ENCODE results near the gene FOCAD. TPM values are rescaled to one million over a fixed set of nuclear protein-coding genes. Genes with fewer than 3 reads are reported as not detected.

Gene FOCAD
- total and polyA plus RNA-seq, 2 of the 8 experiments (the other 6 are each of a cell fraction or from before 2014, with no cell fraction given): 22.0 to 38.4 TPM

DNA sequence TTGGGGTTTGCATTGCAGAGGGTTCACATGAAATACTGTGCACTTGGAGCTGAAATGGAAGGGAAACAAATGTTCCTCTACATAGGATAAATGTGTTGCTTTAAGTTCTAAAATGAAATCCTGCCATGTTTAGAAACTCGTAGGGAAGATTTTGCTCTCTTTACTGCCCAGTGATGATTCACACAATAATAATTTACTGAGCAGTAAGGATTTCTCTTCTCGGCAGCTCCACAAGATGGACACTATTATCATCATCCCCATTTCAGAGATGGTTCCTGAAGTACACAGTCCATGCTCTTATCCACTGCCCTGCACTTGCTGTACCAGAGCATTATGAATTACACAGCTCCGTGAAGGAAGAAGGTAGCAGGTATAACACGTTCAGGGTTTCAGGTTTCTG, 343.2 kb downstream of the FOCAD start (continued):
- TF ChIP-seq, protein P1, sequence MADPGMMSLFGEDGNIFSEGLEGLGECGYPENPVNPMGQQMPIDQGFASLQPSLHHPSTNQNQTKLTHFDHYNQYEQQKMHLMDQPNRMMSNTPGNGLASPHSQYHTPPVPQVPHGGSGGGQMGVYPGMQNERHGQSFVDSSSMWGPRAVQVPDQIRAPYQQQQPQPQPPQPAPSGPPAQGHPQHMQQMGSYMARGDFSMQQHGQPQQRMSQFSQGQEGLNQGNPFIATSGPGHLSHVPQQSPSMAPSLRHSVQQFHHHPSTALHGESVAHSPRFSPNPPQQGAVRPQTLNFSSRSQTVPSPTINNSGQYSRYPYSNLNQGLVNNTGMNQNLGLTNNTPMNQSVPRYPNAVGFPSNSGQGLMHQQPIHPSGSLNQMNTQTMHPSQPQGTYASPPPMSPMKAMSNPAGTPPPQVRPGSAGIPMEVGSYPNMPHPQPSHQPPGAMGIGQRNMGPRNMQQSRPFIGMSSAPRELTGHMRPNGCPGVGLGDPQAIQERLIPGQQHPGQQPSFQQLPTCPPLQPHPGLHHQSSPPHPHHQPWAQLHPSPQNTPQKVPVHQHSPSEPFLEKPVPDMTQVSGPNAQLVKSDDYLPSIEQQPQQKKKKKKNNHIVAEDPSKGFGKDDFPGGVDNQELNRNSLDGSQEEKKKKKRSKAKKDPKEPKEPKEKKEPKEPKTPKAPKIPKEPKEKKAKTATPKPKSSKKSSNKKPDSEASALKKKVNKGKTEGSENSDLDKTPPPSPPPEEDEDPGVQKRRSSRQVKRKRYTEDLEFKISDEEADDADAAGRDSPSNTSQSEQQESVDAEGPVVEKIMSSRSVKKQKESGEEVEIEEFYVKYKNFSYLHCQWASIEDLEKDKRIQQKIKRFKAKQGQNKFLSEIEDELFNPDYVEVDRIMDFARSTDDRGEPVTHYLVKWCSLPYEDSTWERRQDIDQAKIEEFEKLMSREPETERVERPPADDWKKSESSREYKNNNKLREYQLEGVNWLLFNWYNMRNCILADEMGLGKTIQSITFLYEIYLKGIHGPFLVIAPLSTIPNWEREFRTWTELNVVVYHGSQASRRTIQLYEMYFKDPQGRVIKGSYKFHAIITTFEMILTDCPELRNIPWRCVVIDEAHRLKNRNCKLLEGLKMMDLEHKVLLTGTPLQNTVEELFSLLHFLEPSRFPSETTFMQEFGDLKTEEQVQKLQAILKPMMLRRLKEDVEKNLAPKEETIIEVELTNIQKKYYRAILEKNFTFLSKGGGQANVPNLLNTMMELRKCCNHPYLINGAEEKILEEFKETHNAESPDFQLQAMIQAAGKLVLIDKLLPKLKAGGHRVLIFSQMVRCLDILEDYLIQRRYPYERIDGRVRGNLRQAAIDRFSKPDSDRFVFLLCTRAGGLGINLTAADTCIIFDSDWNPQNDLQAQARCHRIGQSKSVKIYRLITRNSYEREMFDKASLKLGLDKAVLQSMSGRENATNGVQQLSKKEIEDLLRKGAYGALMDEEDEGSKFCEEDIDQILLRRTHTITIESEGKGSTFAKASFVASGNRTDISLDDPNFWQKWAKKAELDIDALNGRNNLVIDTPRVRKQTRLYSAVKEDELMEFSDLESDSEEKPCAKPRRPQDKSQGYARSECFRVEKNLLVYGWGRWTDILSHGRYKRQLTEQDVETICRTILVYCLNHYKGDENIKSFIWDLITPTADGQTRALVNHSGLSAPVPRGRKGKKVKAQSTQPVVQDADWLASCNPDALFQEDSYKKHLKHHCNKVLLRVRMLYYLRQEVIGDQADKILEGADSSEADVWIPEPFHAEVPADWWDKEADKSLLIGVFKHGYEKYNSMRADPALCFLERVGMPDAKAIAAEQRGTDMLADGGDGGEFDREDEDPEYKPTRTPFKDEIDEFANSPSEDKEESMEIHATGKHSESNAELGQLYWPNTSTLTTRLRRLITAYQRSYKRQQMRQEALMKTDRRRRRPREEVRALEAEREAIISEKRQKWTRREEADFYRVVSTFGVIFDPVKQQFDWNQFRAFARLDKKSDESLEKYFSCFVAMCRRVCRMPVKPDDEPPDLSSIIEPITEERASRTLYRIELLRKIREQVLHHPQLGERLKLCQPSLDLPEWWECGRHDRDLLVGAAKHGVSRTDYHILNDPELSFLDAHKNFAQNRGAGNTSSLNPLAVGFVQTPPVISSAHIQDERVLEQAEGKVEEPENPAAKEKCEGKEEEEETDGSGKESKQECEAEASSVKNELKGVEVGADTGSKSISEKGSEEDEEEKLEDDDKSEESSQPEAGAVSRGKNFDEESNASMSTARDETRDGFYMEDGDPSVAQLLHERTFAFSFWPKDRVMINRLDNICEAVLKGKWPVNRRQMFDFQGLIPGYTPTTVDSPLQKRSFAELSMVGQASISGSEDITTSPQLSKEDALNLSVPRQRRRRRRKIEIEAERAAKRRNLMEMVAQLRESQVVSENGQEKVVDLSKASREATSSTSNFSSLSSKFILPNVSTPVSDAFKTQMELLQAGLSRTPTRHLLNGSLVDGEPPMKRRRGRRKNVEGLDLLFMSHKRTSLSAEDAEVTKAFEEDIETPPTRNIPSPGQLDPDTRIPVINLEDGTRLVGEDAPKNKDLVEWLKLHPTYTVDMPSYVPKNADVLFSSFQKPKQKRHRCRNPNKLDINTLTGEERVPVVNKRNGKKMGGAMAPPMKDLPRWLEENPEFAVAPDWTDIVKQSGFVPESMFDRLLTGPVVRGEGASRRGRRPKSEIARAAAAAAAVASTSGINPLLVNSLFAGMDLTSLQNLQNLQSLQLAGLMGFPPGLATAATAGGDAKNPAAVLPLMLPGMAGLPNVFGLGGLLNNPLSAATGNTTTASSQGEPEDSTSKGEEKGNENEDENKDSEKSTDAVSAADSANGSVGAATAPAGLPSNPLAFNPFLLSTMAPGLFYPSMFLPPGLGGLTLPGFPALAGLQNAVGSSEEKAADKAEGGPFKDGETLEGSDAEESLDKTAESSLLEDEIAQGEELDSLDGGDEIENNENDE (IDR thresholded peaks at IDR 0.05; ENCODE audit: insufficient replicate concordance, low read length): no peak
- TF ChIP-seq FOSL1 (IDR thresholded peaks at IDR 0.05; ENCODE audit: insufficient read depth, low read depth, low read length) (no peak), RNF2 (IDR thresholded peaks at IDR 0.05; ENCODE audit: borderline replicate concordance, low read depth, low read length, missing control alignments, poor library complexity, severe bottlenecking) (no peak), TAF7 (optimal IDR thresholded peaks at IDR 0.05; ENCODE audit: borderline replicate concordance, low read depth, low read length) (no peak), CREB1 (IDR thresholded peaks at IDR 0.05) (no peak), KDM5A (IDR thresholded peaks at IDR 0.05; ENCODE audit: low read length) (no peak), SP1 (IDR thresholded peaks at IDR 0.05; ENCODE audit: low read depth, low read length) (no peak), EP300 (IDR thresholded peaks at IDR 0.05; ENCODE audit: borderline replicate concordance in 1 of 2, low read depth in 2 of 2, low read length in 2 of 2) (no peak)
- TF ChIP-seq, protein P2, sequence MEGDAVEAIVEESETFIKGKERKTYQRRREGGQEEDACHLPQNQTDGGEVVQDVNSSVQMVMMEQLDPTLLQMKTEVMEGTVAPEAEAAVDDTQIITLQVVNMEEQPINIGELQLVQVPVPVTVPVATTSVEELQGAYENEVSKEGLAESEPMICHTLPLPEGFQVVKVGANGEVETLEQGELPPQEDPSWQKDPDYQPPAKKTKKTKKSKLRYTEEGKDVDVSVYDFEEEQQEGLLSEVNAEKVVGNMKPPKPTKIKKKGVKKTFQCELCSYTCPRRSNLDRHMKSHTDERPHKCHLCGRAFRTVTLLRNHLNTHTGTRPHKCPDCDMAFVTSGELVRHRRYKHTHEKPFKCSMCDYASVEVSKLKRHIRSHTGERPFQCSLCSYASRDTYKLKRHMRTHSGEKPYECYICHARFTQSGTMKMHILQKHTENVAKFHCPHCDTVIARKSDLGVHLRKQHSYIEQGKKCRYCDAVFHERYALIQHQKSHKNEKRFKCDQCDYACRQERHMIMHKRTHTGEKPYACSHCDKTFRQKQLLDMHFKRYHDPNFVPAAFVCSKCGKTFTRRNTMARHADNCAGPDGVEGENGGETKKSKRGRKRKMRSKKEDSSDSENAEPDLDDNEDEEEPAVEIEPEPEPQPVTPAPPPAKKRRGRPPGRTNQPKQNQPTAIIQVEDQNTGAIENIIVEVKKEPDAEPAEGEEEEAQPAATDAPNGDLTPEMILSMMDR (IDR thresholded peaks at IDR 0.05; ENCODE audit: control extremely low read depth in 1 of 3, insufficient read depth in 1 of 3, low read depth in 1 of 3, low read length in 3 of 3): no peak

Measured in H1 (cell line).